Liver (tissue), 9 donors: ENCODE results near the gene MST1R. TPM values are rescaled to one million over a fixed set of nuclear protein-coding genes. Genes with fewer than 3 reads are reported as not detected.
A peak's percentile ranks its signal among the peaks of the same experiment; 100 is the strongest.

Experiments used
- DNase-seq: peaks from one replicate; pipeline ENCODE4 v3.0.0-alpha.2; 2017; ENCODE audit warnings: low spot score
- H3K27ac ChIP-seq, 2 donors: one replicate each; pipeline ENCODE4 v1.7.0; 2013; ENCODE audit warnings: inconsistent platforms in 2 of 2, low read length in 2 of 2, control low read depth in 1 of 2, low read depth in 1 of 2, mild to moderate bottlenecking in 1 of 2
- H3K27me3 ChIP-seq, 4 donors: one replicate each; pipeline versions ENCODE4 v1.6.1 to v1.7.0; 2013; ENCODE audit warnings: low read length in 3 of 4, inconsistent platforms in 1 of 4, mild to moderate bottlenecking in 1 of 4, moderate library complexity in 1 of 4; ENCODE audit not compliant: control insufficient read depth in 4 of 4, insufficient read depth in 4 of 4
- H3K36me3 ChIP-seq, 4 donors: one replicate each; pipeline versions ENCODE4 v1.6.1 to v1.7.0; 2013; ENCODE audit warnings: low read length in 3 of 4, mild to moderate bottlenecking in 3 of 4, low read depth in 1 of 4, moderate library complexity in 1 of 4; ENCODE audit not compliant: control insufficient read depth in 4 of 4, insufficient read depth in 3 of 4
- H3K4me1 ChIP-seq, 4 donors: one replicate each; pipeline versions ENCODE4 v1.6.1 to v1.7.0; 2013; ENCODE audit warnings: low read length in 3 of 4, mild to moderate bottlenecking in 3 of 4, moderate library complexity in 1 of 4; ENCODE audit not compliant: control insufficient read depth in 4 of 4, insufficient read depth in 4 of 4
- H3K4me3 ChIP-seq, 3 donors: one replicate each; pipeline versions ENCODE4 v1.6.1 to v1.7.0; 2013; ENCODE audit warnings: low read length in 3 of 3, control low read depth in 1 of 3, low read depth in 1 of 3, mild to moderate bottlenecking in 1 of 3
- H3K9ac ChIP-seq, 2 donors: one replicate each; pipeline ENCODE4 v1.7.0; 2013; ENCODE audit warnings: low read length in 2 of 2, mild to moderate bottlenecking in 2 of 2, moderate library complexity in 2 of 2, control low read depth in 1 of 2, low read depth in 1 of 2
- H3K9me3 ChIP-seq, 4 donors: one replicate each; pipeline versions ENCODE4 v1.6.1 to v1.7.0; 2013; ENCODE audit warnings: low read length in 3 of 4; ENCODE audit not compliant: control insufficient read depth in 4 of 4
- EGR1 ChIP-seq, 2 donors: IDR thresholded peaks; 2 replicates each; pipeline ENCODE4 v1.6.1; 2016 to 2018; ENCODE audit warnings: antibody characterized with exemption in 2 of 2, low read depth in 2 of 2
- FOXA1 ChIP-seq: IDR thresholded peaks from 2 replicates; pipeline ENCODE4 v1.6.1; 2016; ENCODE audit warnings: antibody characterized with exemption
- GABPA ChIP-seq, 2 donors: IDR thresholded peaks in 1 of 2; conservative IDR thresholded peaks in 1 of 2; 2 replicates each; pipeline ENCODE4 v1.6.1; 2016; ENCODE audit warnings: antibody characterized with exemption in 2 of 2, mild to moderate bottlenecking in 1 of 2, moderate library complexity in 1 of 2
- HNF4A ChIP-seq, 2 donors: conservative IDR thresholded peaks; 2 replicates each; pipeline ENCODE4 v1.6.1; 2016; ENCODE audit warnings: antibody characterized with exemption in 2 of 2, mild to moderate bottlenecking in 2 of 2
- HNF4G ChIP-seq: IDR thresholded peaks from 2 replicates; pipeline ENCODE4 v1.6.1; 2016; ENCODE audit warnings: antibody characterized with exemption
- JUND ChIP-seq, 2 donors: IDR thresholded peaks; 2 replicates each; pipeline ENCODE4 v1.6.1; 2016; ENCODE audit warnings: antibody characterized with exemption in 2 of 2
- NR2F2 ChIP-seq: IDR thresholded peaks from 2 replicates; pipeline ENCODE4 v1.6.1; 2016; ENCODE audit warnings: antibody characterized with exemption
- RAD21 ChIP-seq, 2 donors: IDR thresholded peaks; 2 replicates each; pipeline ENCODE4 v1.6.1; 2016; ENCODE audit warnings: antibody characterized with exemption in 2 of 2, mild to moderate bottlenecking in 2 of 2
- RXRA ChIP-seq, 2 donors: IDR thresholded peaks; 2 replicates each; pipeline ENCODE4 v1.6.1; 2017 to 2018; ENCODE audit warnings: antibody characterized with exemption in 2 of 2, mild to moderate bottlenecking in 1 of 2
- SP1 ChIP-seq: IDR thresholded peaks from 2 replicates; pipeline ENCODE4 v1.6.1; 2018; ENCODE audit warnings: antibody characterized with exemption, mild to moderate bottlenecking
- TAF1 ChIP-seq: conservative IDR thresholded peaks from 2 replicates; pipeline ENCODE4 v1.6.1; 2016; ENCODE audit warnings: antibody characterized with exemption, mild to moderate bottlenecking
- YY1 ChIP-seq: IDR thresholded peaks from 2 replicates; pipeline ENCODE4 v1.6.1; 2016; ENCODE audit warnings: antibody characterized with exemption, mild to moderate bottlenecking
- WGBS: extraction: QIAGEN DNeasy Blood & Tissue Kit; methylation state at CpG from one replicate; pipeline ENCODE4 v1.1.7; 2013; 5-methylcytosine and 5-hydroxymethylcytosine counted together
- polyA plus RNA-seq, 2 donors: library from polyadenylated mRNA; stranded (reverse) in 1 of 2; unstranded in 1 of 2; fragments of 200-250 nt in 1 of 2; fragments of >200 nt in 1 of 2; fragmentation: Nextera tagmentation in 1 of 2; extraction: Ambion mirVana in 1 of 2; gene quantifications; one replicate each; pipeline versions ENCODE4 v1.2.1 to v1.2.3, GENCODE V29; 2013 to 2015
- total RNA-seq, 2 donors: library from RNA; depleted of rRNA; stranded (reverse); fragments of >200 nt; gene quantifications; one replicate each; pipeline ENCODE4 v1.2.3, GENCODE V29; 2014
- TF ChIP-seq, protein P1 (sequence below): fragments of 150-350 bp; IDR thresholded peaks from 2 replicates; pipeline ENCODE4 v1.5.1; 2017; ENCODE audit warnings: improper control_type of control experiment, low read depth, low read length; ENCODE audit not compliant: missing input control
- TF ChIP-seq, protein P2 (sequence below): IDR thresholded peaks from 2 replicates; pipeline ENCODE4 v1.6.1; 2016; ENCODE audit warnings: antibody characterized with exemption
- TF ChIP-seq, protein P3 (sequence below): IDR thresholded peaks from 2 replicates; pipeline ENCODE4 v1.6.1; 2016; ENCODE audit warnings: antibody characterized with exemption, mild to moderate bottlenecking
- TF ChIP-seq, protein P4 (sequence below): IDR thresholded peaks from 2 replicates; pipeline ENCODE4 v1.6.1; 2016; ENCODE audit warnings: antibody characterized with exemption
- donor health status: healthy.
- donor health status: healthy.
- donor health status: healthy.
- donor health status: healthy.
- donor health status: healthy.

Gene MST1R
- total and polyA plus RNA-seq, 4 donors = 0.10 to 0.56 (median 0.33) TPM

DNA sequence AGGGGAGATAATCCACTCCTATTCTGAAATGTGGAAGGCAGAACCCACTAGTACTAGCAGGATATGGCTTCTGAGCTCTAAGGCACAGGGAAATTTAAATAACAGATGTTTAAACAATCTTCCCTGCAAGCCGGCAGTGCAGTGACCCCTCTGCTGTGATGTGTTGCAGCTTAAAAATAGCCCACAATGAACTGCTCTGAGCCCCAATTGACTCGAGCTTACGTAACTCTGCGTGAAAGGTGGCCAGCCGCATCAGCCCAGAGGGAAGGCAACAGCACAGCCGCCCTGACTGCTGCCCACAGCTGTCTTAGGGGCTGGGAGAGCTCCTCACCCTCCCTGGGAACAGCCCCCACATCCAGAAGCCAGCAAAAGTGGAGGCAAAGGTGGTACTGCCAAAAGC is 21.5 kb downstream of the MST1R start:
- peak; percentile 41 to 42 for TF ChIP-seq RXRA (IDR thresholded peaks at IDR 0.05)
- no peak for TF ChIP-seq HNF4A (conservative IDR thresholded peaks at IDR 0.05)
- no peak for TF ChIP-seq FOXA1
- no peak for TF ChIP-seq YY1
- TF ChIP-seq NR2F2 = peak; percentile 31
- WGBS = 36% methylated on average over 6 of the region's 6 CpGs
- no peaks in the 10 kb centered on the region for H3K9me3 ChIP-seq
- no peak overlapping the region for H3K9ac ChIP-seq
- peaks cover 0 to 9% (median 0%) of the 10 kb centered on the region in 4 donors for H3K4me1 ChIP-seq
- no peak for DNase-seq
- peak overlapping the region in 1 of 2 donors; percentile 7 for H3K27ac ChIP-seq
- no peak overlapping the region for H3K4me3 ChIP-seq
- H3K27me3 ChIP-seq = no peaks in the 10 kb centered on the region
- no peaks in the 10 kb centered on the region for H3K36me3 ChIP-seq

DNA sequence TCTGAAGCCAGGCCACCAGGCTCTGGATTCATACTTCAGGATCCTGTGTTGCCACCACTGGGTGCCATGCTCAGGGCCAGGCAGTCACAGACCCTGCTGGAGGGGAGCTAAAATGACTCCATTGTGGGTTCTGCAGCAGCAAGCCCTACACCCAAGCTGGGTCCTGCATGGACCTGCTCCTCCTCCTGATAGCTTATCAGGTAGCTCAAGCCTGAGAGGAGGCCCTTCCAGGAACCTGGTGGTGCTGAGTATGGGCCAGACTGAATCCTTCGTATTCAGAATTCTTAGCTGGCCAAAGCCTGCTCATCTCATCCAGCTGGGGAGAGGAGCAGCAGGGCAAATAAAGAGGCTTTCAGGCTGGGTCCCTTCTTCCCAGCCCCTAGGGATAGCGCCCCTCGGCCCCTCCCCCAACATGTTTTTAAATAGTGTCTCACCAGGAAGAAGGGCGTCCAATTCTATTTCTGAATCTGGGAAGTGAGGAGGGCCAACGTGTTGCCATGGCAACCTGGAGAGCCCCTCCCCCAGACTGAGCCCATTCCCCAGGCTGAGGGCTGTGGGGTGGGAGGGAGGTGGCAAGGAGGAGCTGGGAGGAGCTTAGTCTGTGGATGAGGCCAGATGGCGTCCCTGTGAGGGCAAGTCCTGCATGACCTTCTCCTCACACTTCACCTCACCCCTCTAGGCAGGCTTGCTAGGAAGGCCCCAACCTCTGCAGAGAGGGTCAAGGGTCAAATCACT is 22.9 kb downstream of the MST1R start:
- H3K4me3 ChIP-seq = no peak overlapping the region
- 65% methylated on average over 6 of the region's 6 CpGs for WGBS
- no peak overlapping the region for H3K9ac ChIP-seq
- TF ChIP-seq, protein P1, sequence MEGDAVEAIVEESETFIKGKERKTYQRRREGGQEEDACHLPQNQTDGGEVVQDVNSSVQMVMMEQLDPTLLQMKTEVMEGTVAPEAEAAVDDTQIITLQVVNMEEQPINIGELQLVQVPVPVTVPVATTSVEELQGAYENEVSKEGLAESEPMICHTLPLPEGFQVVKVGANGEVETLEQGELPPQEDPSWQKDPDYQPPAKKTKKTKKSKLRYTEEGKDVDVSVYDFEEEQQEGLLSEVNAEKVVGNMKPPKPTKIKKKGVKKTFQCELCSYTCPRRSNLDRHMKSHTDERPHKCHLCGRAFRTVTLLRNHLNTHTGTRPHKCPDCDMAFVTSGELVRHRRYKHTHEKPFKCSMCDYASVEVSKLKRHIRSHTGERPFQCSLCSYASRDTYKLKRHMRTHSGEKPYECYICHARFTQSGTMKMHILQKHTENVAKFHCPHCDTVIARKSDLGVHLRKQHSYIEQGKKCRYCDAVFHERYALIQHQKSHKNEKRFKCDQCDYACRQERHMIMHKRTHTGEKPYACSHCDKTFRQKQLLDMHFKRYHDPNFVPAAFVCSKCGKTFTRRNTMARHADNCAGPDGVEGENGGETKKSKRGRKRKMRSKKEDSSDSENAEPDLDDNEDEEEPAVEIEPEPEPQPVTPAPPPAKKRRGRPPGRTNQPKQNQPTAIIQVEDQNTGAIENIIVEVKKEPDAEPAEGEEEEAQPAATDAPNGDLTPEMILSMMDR = no peak
- no peak for DNase-seq
- H3K27me3 ChIP-seq = no peaks in the 10 kb centered on the region
- no peaks in the 10 kb centered on the region for H3K9me3 ChIP-seq
- H3K27ac ChIP-seq = no peak overlapping the region
- H3K4me1 ChIP-seq = peaks cover 0 to 9% (median 0%) of the 10 kb centered on the region in 4 donors
- H3K36me3 ChIP-seq = no peaks in the 10 kb centered on the region

GRCh38 chr3:49879721-49880120 is 24.0 kb downstream of the MST1R start:
- TF ChIP-seq HNF4G (no peak), YY1 (no peak), FOXA1 (no peak), EGR1 (IDR thresholded peaks at IDR 0.05; ENCODE audit: low read depth in 2 of 2) (no peak), GABPA (IDR thresholded peaks at IDR 0.05 in 1 of 2, conservative IDR thresholded peaks at IDR 0.05 in 1 of 2) (no peak), JUND (IDR thresholded peaks at IDR 0.05) (no peak), SP1 (no peak), HNF4A (conservative IDR thresholded peaks at IDR 0.05) (no peak), TAF1 (no peak), NR2F2 (no peak), RAD21 (IDR thresholded peaks at IDR 0.05) (no peak)
- TF ChIP-seq, protein P1 = no peak
- TF ChIP-seq, protein P2, sequence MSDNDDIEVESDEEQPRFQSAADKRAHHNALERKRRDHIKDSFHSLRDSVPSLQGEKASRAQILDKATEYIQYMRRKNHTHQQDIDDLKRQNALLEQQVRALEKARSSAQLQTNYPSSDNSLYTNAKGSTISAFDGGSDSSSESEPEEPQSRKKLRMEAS = no peak
- TF ChIP-seq, protein P3, sequence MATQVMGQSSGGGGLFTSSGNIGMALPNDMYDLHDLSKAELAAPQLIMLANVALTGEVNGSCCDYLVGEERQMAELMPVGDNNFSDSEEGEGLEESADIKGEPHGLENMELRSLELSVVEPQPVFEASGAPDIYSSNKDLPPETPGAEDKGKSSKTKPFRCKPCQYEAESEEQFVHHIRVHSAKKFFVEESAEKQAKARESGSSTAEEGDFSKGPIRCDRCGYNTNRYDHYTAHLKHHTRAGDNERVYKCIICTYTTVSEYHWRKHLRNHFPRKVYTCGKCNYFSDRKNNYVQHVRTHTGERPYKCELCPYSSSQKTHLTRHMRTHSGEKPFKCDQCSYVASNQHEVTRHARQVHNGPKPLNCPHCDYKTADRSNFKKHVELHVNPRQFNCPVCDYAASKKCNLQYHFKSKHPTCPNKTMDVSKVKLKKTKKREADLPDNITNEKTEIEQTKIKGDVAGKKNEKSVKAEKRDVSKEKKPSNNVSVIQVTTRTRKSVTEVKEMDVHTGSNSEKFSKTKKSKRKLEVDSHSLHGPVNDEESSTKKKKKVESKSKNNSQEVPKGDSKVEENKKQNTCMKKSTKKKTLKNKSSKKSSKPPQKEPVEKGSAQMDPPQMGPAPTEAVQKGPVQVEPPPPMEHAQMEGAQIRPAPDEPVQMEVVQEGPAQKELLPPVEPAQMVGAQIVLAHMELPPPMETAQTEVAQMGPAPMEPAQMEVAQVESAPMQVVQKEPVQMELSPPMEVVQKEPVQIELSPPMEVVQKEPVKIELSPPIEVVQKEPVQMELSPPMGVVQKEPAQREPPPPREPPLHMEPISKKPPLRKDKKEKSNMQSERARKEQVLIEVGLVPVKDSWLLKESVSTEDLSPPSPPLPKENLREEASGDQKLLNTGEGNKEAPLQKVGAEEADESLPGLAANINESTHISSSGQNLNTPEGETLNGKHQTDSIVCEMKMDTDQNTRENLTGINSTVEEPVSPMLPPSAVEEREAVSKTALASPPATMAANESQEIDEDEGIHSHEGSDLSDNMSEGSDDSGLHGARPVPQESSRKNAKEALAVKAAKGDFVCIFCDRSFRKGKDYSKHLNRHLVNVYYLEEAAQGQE = no peak
- TF ChIP-seq, protein P4, sequence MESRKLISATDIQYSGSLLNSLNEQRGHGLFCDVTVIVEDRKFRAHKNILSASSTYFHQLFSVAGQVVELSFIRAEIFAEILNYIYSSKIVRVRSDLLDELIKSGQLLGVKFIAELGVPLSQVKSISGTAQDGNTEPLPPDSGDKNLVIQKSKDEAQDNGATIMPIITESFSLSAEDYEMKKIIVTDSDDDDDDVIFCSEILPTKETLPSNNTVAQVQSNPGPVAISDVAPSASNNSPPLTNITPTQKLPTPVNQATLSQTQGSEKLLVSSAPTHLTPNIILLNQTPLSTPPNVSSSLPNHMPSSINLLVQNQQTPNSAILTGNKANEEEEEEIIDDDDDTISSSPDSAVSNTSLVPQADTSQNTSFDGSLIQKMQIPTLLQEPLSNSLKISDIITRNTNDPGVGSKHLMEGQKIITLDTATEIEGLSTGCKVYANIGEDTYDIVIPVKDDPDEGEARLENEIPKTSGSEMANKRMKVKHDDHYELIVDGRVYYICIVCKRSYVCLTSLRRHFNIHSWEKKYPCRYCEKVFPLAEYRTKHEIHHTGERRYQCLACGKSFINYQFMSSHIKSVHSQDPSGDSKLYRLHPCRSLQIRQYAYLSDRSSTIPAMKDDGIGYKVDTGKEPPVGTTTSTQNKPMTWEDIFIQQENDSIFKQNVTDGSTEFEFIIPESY = no peak
- no peaks in the 10 kb centered on the region for H3K9me3 ChIP-seq
- DNase-seq = no peak
- no peak overlapping the region for H3K27ac ChIP-seq
- no peaks in the 10 kb centered on the region for H3K27me3 ChIP-seq
- no peak overlapping the region for H3K4me3 ChIP-seq
- 85% methylated on average over 2 of the region's 2 CpGs for whole genome bisulfite sequencing
- H3K9ac ChIP-seq = no peak overlapping the region
- H3K4me1 ChIP-seq = peaks cover 0 to 9% (median 0%) of the 10 kb centered on the region in 4 donors
- no peaks in the 10 kb centered on the region for H3K36me3 ChIP-seq
